Measurements from ENCODE around the gene KATNAL2. TPM values are rescaled to one million over a fixed set of nuclear protein-coding genes. Genes with fewer than 3 reads are reported as not detected.

The KATNAL2 gene
- polyA plus RNA-seq, 1 donor, result 2.3 TPM

GRCh38 chr18:46894124-46894523, 23.3 kb upstream of the KATNAL2 start:
- Histone ChIP-seq H3K9me3 (ENCODE audit: control insufficient read depth, low read depth, low read length) (no peaks in the 10 kb centered on the region), H3K36me3 (ENCODE audit: control insufficient read depth, insufficient read depth, low read length) (peaks cover 11% of the 10 kb centered on the region), H3K4me3 (ENCODE audit: low read length) (no peak overlapping the region), H3K27ac (ENCODE audit: low read length) (no peak overlapping the region), H3K27me3 (ENCODE audit: control insufficient read depth, insufficient read depth, low read length) (no peaks in the 10 kb centered on the region), H3K4me1 (ENCODE audit: control insufficient read depth, insufficient read depth, low read length) (no peaks in the 10 kb centered on the region)
- no peak for DNase-seq
- WGBS (ENCODE audit: insufficient coverage, low lambda C conversion rate), result 100% methylated on average over 2 of the region's 2 CpGs

- Histone ChIP-seq H3K27me3 (ENCODE audit: control insufficient read depth, insufficient read depth, low read length) (no peaks in the 10 kb centered on the region), H3K27ac (ENCODE audit: low read length) (no peak overlapping the region), H3K9me3 (ENCODE audit: control insufficient read depth, low read depth, low read length) (no peaks in the 10 kb centered on the region), H3K4me3 (ENCODE audit: low read length) (no peak overlapping the region), H3K36me3 (ENCODE audit: control insufficient read depth, insufficient read depth, low read length) (no peaks in the 10 kb centered on the region), H3K4me1 (ENCODE audit: control insufficient read depth, insufficient read depth, low read length) (no peaks in the 10 kb centered on the region)
- DNase-seq, result no peak
- 83% methylated on average over 1 of the region's 2 CpGs for WGBS (ENCODE audit: insufficient coverage, low lambda C conversion rate)
Measured at GRCh38 chr18:46899274-46899948, 18.0 kb upstream of the KATNAL2 start.

GRCh38 chr18:46903406-46903805, 14.0 kb upstream of the KATNAL2 start:
- Histone ChIP-seq H3K9me3 (ENCODE audit: control insufficient read depth, low read depth, low read length) (no peaks in the 10 kb centered on the region), H3K27me3 (ENCODE audit: control insufficient read depth, insufficient read depth, low read length) (no peaks in the 10 kb centered on the region), H3K27ac (ENCODE audit: low read length) (no peak overlapping the region), H3K36me3 (ENCODE audit: control insufficient read depth, insufficient read depth, low read length) (no peaks in the 10 kb centered on the region), H3K4me3 (ENCODE audit: low read length) (no peak overlapping the region), H3K4me1 (ENCODE audit: control insufficient read depth, insufficient read depth, low read length) (no peaks in the 10 kb centered on the region)
- 96% methylated on average over 2 of the region's 3 CpGs for WGBS (ENCODE audit: insufficient coverage, low lambda C conversion rate)
- no peak for DNase-seq

- WGBS (ENCODE audit: insufficient coverage, low lambda C conversion rate), result no CpG with 5 or more reads among the region's 3 CpGs
- no peak overlapping the region for H3K4me3 ChIP-seq (ENCODE audit: low read length)
- DNase-seq, result no peak
- no peaks in the 10 kb centered on the region for H3K4me1 ChIP-seq (ENCODE audit: control insufficient read depth, insufficient read depth, low read length)
- H3K36me3 ChIP-seq (ENCODE audit: control insufficient read depth, insufficient read depth, low read length), result no peaks in the 10 kb centered on the region
- H3K27me3 ChIP-seq (ENCODE audit: control insufficient read depth, insufficient read depth, low read length), result no peaks in the 10 kb centered on the region
- no peaks in the 10 kb centered on the region for H3K9me3 ChIP-seq (ENCODE audit: control insufficient read depth, low read depth, low read length)
- no peak overlapping the region for H3K27ac ChIP-seq (ENCODE audit: low read length)
Measured at GRCh38 chr18:46909497-46909896, 7.9 kb upstream of the KATNAL2 start.

GRCh38 chr18:46910856-46911255, 6.5 kb upstream of the KATNAL2 start:
- Histone ChIP-seq H3K27me3 (ENCODE audit: control insufficient read depth, insufficient read depth, low read length) (no peaks in the 10 kb centered on the region), H3K4me1 (ENCODE audit: control insufficient read depth, insufficient read depth, low read length) (peaks cover 5% of the 10 kb centered on the region)

GRCh38 chr18:46915800-46916550, 1.4 kb upstream of the KATNAL2 start:
- H3K9me3 ChIP-seq (ENCODE audit: control insufficient read depth, low read depth, low read length), result no peaks in the 10 kb centered on the region
- H3K4me3 ChIP-seq (ENCODE audit: low read length), result peak overlapping the region; percentile 67
- H3K27me3 ChIP-seq (ENCODE audit: control insufficient read depth, insufficient read depth, low read length), result no peaks in the 10 kb centered on the region
- DNase-seq, result peak in 1 of 2 donors; percentile 13
- H3K27ac ChIP-seq (ENCODE audit: low read length), result no peak overlapping the region
- no peaks in the 10 kb centered on the region for H3K36me3 ChIP-seq (ENCODE audit: control insufficient read depth, insufficient read depth, low read length)
- peaks cover 5% of the 10 kb centered on the region for H3K4me1 ChIP-seq (ENCODE audit: control insufficient read depth, insufficient read depth, low read length)
- WGBS (ENCODE audit: insufficient coverage, low lambda C conversion rate), result 20% methylated on average over 2 of the region's 12 CpGs

More at GRCh38 chr18:46910856-46911255, 6.5 kb upstream of the KATNAL2 start:
- no peak overlapping the region for H3K4me3 ChIP-seq (ENCODE audit: low read length)
- H3K9me3 ChIP-seq (ENCODE audit: control insufficient read depth, low read depth, low read length), result no peaks in the 10 kb centered on the region
- H3K36me3 ChIP-seq (ENCODE audit: control insufficient read depth, insufficient read depth, low read length), result no peaks in the 10 kb centered on the region
- no CpG with 5 or more reads among the region's 3 CpGs for WGBS (ENCODE audit: insufficient coverage, low lambda C conversion rate)
- no peak overlapping the region for H3K27ac ChIP-seq (ENCODE audit: low read length)
- DNase-seq, result no peak

- peak; percentile 9 to 65 for DNase-seq
- WGBS (ENCODE audit: insufficient coverage, low lambda C conversion rate), result 0% methylated on average over 1 of the region's 21 CpGs
- H3K4me1 ChIP-seq (ENCODE audit: control insufficient read depth, insufficient read depth, low read length), result peaks cover 5% of the 10 kb centered on the region
Measured at GRCh38 chr18:46916551-46917107, 773 bp upstream of the KATNAL2 start.

GRCh38 chr18:46917803-46918600, 600 bp downstream of the KATNAL2 start:
- Histone ChIP-seq H3K4me3 (ENCODE audit: low read length) (peak overlapping the region; percentile 68), H3K36me3 (ENCODE audit: control insufficient read depth, insufficient read depth, low read length) (no peaks in the 10 kb centered on the region), H3K27me3 (ENCODE audit: control insufficient read depth, insufficient read depth, low read length) (no peaks in the 10 kb centered on the region), H3K4me1 (ENCODE audit: control insufficient read depth, insufficient read depth, low read length) (peaks cover 5% of the 10 kb centered on the region), H3K27ac (ENCODE audit: low read length) (peak overlapping the region; percentile 32), H3K9me3 (ENCODE audit: control insufficient read depth, low read depth, low read length) (no peaks in the 10 kb centered on the region)
- 40% methylated on average over 3 of the region's 33 CpGs for WGBS (ENCODE audit: insufficient coverage, low lambda C conversion rate)
- DNase-seq, result peak in 1 of 2 donors; percentile 17

More at GRCh38 chr18:46916551-46917107, 773 bp upstream of the KATNAL2 start:
- Histone ChIP-seq H3K36me3 (ENCODE audit: control insufficient read depth, insufficient read depth, low read length) (no peaks in the 10 kb centered on the region), H3K27me3 (ENCODE audit: control insufficient read depth, insufficient read depth, low read length) (no peaks in the 10 kb centered on the region), H3K27ac (ENCODE audit: low read length) (no peak overlapping the region), H3K9me3 (ENCODE audit: control insufficient read depth, low read depth, low read length) (no peaks in the 10 kb centered on the region), H3K4me3 (ENCODE audit: low read length) (peak overlapping the region; percentile 67)

- Histone ChIP-seq H3K27ac (ENCODE audit: low read length) (no peak overlapping the region), H3K9me3 (ENCODE audit: control insufficient read depth, low read depth, low read length) (no peaks in the 10 kb centered on the region), H3K4me3 (ENCODE audit: low read length) (no peak overlapping the region), H3K27me3 (ENCODE audit: control insufficient read depth, insufficient read depth, low read length) (no peaks in the 10 kb centered on the region), H3K36me3 (ENCODE audit: control insufficient read depth, insufficient read depth, low read length) (no peaks in the 10 kb centered on the region), H3K4me1 (ENCODE audit: control insufficient read depth, insufficient read depth, low read length) (peaks cover 4% of the 10 kb centered on the region)
- 80% methylated on average over 1 of the region's 2 CpGs for WGBS (ENCODE audit: insufficient coverage, low lambda C conversion rate)
- DNase-seq, result no peak
Measured at GRCh38 chr18:46920067-46920466, 2.7 kb downstream of the KATNAL2 start.

- DNase-seq, result no peak
- no peaks in the 10 kb centered on the region for H3K27me3 ChIP-seq (ENCODE audit: control insufficient read depth, insufficient read depth, low read length)
- no peaks in the 10 kb centered on the region for H3K36me3 ChIP-seq (ENCODE audit: control insufficient read depth, insufficient read depth, low read length)
- H3K27ac ChIP-seq (ENCODE audit: low read length), result no peak overlapping the region
- no peaks in the 10 kb centered on the region for H3K4me1 ChIP-seq (ENCODE audit: control insufficient read depth, insufficient read depth, low read length)
- H3K9me3 ChIP-seq (ENCODE audit: control insufficient read depth, low read depth, low read length), result no peaks in the 10 kb centered on the region
- WGBS (ENCODE audit: insufficient coverage, low lambda C conversion rate), result 83% methylated on average over 1 of the region's 1 CpG
- H3K4me3 ChIP-seq (ENCODE audit: low read length), result no peak overlapping the region
Measured at GRCh38 chr18:46920653-46921052, 3.3 kb downstream of the KATNAL2 start.
